SK-N-SH treated with all-trans-retinoic acid at 6 μM for 48 hours (cell line): ENCODE measurements around the gene SOX5.

Experiments
- ATAC-seq: fragments of 200-7000 bp; cut with Tn5 transposase; 3 replicates; pipeline ENCODE4 v1.9.1; 2020; ENCODE audit warnings: mild to moderate bottlenecking, moderate library complexity
- ARNTL ChIP-seq: fragments of 450-650 bp; formaldehyde crosslinking; IDR thresholded peaks from 2 replicates; pipeline ENCODE4 v1.5.0; 2020; ENCODE audit warnings: low read depth, mild to moderate bottlenecking, moderate library complexity, borderline replicate concordance
- CSDC2 ChIP-seq: fragments of 250-450 bp; sonication (Bioruptor Pico); IDR thresholded peaks from 2 replicates; pipeline ENCODE4 v1.5.0; 2020; ENCODE audit warnings: mild to moderate bottlenecking, moderate library complexity
- CSRNP3 ChIP-seq: fragments of 250-450 bp; sonication (Bioruptor Pico); IDR thresholded peaks from 2 replicates; pipeline ENCODE4 v1.5.1; 2021; ENCODE audit warnings: mild to moderate bottlenecking, moderate library complexity
- ESRRG ChIP-seq: fragments of 250-450 bp; sonication (Bioruptor Pico); IDR thresholded peaks from 2 replicates; pipeline ENCODE4 v1.6.1; 2021; ENCODE audit warnings: mild to moderate bottlenecking
- GLIS3 ChIP-seq: fragments of 250-450 bp; sonication (Bioruptor Pico); IDR thresholded peaks from 2 replicates; pipeline ENCODE4 v1.5.0; 2020; ENCODE audit warnings: mild to moderate bottlenecking, moderate library complexity
- ISL1 ChIP-seq: fragments of 250-450 bp; sonication (Bioruptor Pico); IDR thresholded peaks from 2 replicates; pipeline ENCODE4 v2.1.2; 2022; ENCODE audit warnings: mild to moderate bottlenecking, moderate library complexity
- PPARA ChIP-seq: fragments of 250-450 bp; sonication (Bioruptor Pico); IDR thresholded peaks from 2 replicates; pipeline ENCODE4 v1.5.0; 2020; ENCODE audit warnings: mild to moderate bottlenecking, borderline replicate concordance
- SNAI2 ChIP-seq: fragments of 250-450 bp; sonication (Bioruptor Pico); IDR thresholded peaks from 2 replicates; pipeline ENCODE4 v1.5.0; 2020; ENCODE audit warnings: mild to moderate bottlenecking, moderate library complexity
- TCF4 ChIP-seq: fragments of 250-450 bp; sonication (Bioruptor Pico); IDR thresholded peaks from 2 replicates; pipeline ENCODE4 v1.8.0; 2021; ENCODE audit warnings: mild to moderate bottlenecking, moderate library complexity, borderline replicate concordance
- TOX ChIP-seq: fragments of 250-450 bp; sonication (Bioruptor Pico); IDR thresholded peaks from 2 replicates; pipeline ENCODE4 v1.8.0; 2021; ENCODE audit warnings: mild to moderate bottlenecking, moderate library complexity, borderline replicate concordance
- TSHZ2 ChIP-seq: fragments of 250-450 bp; sonication (Bioruptor Pico); IDR thresholded peaks from 2 replicates; pipeline ENCODE4 v1.5.0; 2020; ENCODE audit warnings: mild to moderate bottlenecking, moderate library complexity
- ZC3H10 ChIP-seq: fragments of 250-450 bp; sonication (Bioruptor Pico); IDR thresholded peaks from 2 replicates; pipeline ENCODE4 v1.5.1; 2021; ENCODE audit warnings: mild to moderate bottlenecking, moderate library complexity
- ZFP3 ChIP-seq: fragments of 250-450 bp; sonication (Bioruptor Pico); IDR thresholded peaks from 2 replicates; pipeline ENCODE4 v1.5.0; 2020; ENCODE audit warnings: mild to moderate bottlenecking, moderate library complexity
- ZFP30 ChIP-seq: fragments of 450-650 bp; formaldehyde crosslinking; IDR thresholded peaks from 2 replicates; pipeline ENCODE4 v1.5.0; 2022; ENCODE audit warnings: mild to moderate bottlenecking, moderate library complexity
- ZNF565 ChIP-seq: fragments of 450-650 bp; formaldehyde crosslinking; conservative IDR thresholded peaks from 2 replicates; pipeline ENCODE4 v1.5.0; 2020; ENCODE audit warnings: low read depth, mild to moderate bottlenecking, moderate library complexity
- ZNF70 ChIP-seq: fragments of 450-650 bp; formaldehyde crosslinking; IDR thresholded peaks from 2 replicates; pipeline ENCODE4 v1.5.0; 2020; ENCODE audit warnings: mild to moderate bottlenecking, moderate library complexity
- ZNF8 ChIP-seq: fragments of 450-650 bp; formaldehyde crosslinking; IDR thresholded peaks from 2 replicates; pipeline ENCODE4 v1.5.0; 2020; ENCODE audit warnings: mild to moderate bottlenecking, moderate library complexity
- TF ChIP-seq, protein P1 (sequence below): fragments of 250-450 bp; sonication (Bioruptor Pico); IDR thresholded peaks from 2 replicates; pipeline ENCODE4 v1.8.0; 2021; ENCODE audit warnings: low read depth, mild to moderate bottlenecking, moderate library complexity, borderline replicate concordance

SOX5 gene

GRCh38 chr12:23666866-23667265 lies 282.6 kb downstream of the SOX5 start:
- no peak for TF ChIP-seq TOX (CRISPR knock-in tag)
- TF ChIP-seq ZFP30 (CRISPR knock-in tag), result no peak
- TF ChIP-seq, protein P1, sequence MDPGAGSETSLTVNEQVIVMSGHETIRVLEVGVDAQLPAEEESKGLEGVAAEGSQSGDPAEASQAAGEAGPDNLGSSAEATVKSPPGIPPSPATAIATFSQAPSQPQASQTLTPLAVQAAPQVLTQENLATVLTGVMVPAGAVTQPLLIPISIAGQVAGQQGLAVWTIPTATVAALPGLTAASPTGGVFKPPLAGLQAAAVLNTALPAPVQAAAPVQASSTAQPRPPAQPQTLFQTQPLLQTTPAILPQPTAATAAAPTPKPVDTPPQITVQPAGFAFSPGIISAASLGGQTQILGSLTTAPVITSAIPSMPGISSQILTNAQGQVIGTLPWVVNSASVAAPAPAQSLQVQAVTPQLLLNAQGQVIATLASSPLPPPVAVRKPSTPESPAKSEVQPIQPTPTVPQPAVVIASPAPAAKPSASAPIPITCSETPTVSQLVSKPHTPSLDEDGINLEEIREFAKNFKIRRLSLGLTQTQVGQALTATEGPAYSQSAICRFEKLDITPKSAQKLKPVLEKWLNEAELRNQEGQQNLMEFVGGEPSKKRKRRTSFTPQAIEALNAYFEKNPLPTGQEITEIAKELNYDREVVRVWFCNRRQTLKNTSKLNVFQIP (CRISPR knock-in tag), result no peak
- no peak for TF ChIP-seq ZC3H10 (CRISPR knock-in tag)
- TF ChIP-seq ZNF565 (CRISPR knock-in tag), result no peak
- TF ChIP-seq TCF4 (CRISPR knock-in tag), result no peak
- no peak for TF ChIP-seq TSHZ2 (CRISPR knock-in tag)
- no peak for TF ChIP-seq ZNF8 (CRISPR knock-in tag)
- no peak for TF ChIP-seq CSRNP3
- no peak for TF ChIP-seq ZFP3 (CRISPR knock-in tag)
- ATAC-seq, result no peak

DNA sequence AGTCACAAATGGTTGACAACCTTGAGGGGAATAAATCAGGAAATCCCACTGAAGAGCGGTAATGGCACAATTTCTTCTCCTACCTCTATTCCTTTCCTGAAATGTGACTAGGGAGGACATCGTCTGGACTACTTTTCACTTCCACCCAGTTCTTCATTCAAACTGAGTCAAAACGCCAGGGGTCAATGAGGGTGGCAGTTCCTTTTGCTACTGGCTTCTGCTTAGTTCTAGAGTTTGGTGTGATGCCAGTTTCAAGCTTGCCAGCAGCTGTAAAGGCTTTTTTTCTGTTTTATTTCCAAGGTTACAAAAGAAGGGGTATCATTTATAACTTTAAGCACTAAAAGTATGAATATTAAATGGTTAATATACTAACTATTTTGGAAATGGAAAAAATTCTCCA lies 286.5 kb downstream of the SOX5 start:
- no peak for ATAC-seq
- TF ChIP-seq ZFP3 (CRISPR knock-in tag) (no peak), GLIS3 (CRISPR knock-in tag) (no peak), ZNF70 (CRISPR knock-in tag) (no peak), CSRNP3 (no peak), ISL1 (CRISPR knock-in tag) (no peak), ZNF565 (CRISPR knock-in tag) (no peak)

DNA sequence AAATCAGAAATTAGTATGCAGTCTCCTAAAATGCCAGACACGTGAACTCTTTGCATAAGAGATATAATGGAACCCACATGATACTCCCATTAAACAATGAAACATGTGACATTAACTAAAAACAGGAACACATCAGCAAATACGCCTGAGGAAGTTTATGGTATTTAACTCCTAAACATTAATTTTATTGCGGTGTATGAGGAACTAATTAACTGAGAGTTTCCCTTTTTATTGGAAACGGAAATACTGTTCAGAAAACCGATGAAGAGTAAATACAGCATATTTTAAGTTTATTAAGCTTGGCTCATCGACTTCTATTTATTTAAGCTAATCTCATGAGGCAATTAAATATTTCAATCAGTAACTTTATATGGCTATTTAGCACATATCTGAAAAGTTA lies 290.3 kb downstream of the SOX5 start:
- no peak for ATAC-seq
- TF ChIP-seq ESRRG (CRISPR knock-in tag), result no peak
- TF ChIP-seq, protein P1 (CRISPR knock-in tag), result no peak
- TF ChIP-seq ZC3H10 (CRISPR knock-in tag), result no peak
- no peak for TF ChIP-seq PPARA (CRISPR knock-in tag)
- TF ChIP-seq CSDC2 (CRISPR knock-in tag), result no peak
- TF ChIP-seq CSRNP3, result no peak

- no peak for TF ChIP-seq SNAI2
- TF ChIP-seq ARNTL, result no peak
- TF ChIP-seq, all 23 proteins: peak for 0
- ATAC-seq, result no peak
Observed at GRCh38 chr12:23657598-23657997, 291.9 kb downstream of the SOX5 start.
